Body of pancreas (tissue), 4 donors: ENCODE measurements around the gene MAGI1. TPM values are rescaled to one million over a fixed set of nuclear protein-coding genes. Genes with fewer than 3 reads are reported as not detected.

Experiments used
- ATAC-seq: fragments of 150-250 bp; one replicate; pipeline ENCODE4 v1.9.1; 2016
- DNase-seq, 4 donors: peaks; one replicate each; pipeline ENCODE4 v3.0.0-alpha.2; 2019
- H3K27ac ChIP-seq, 4 donors: fragments of 200-600 bp; sonication (generic); 1 replicate in 3 of 4; 2 replicates in 1 of 4; pipeline versions ENCODE4 v1.5.1 to v1.6.1; 2016 to 2019; ENCODE audit warnings: mild to moderate bottlenecking in 1 of 4, mixed read lengths in 1 of 4, moderate library complexity in 1 of 4
- H3K27me3 ChIP-seq, 2 donors: fragments of 200-600 bp; sonication (generic); one replicate each; pipeline ENCODE4 v1.6.0; 2016; ENCODE audit warnings: mild to moderate bottlenecking in 1 of 2
- H3K36me3 ChIP-seq, 2 donors: fragments of 200-600 bp; sonication (generic); replicated peaks in 1 of 2; 2 replicates each; pipeline ENCODE4 v1.5.1; 2016; ENCODE audit warnings: low read depth in 2 of 2; ENCODE audit not compliant: insufficient read depth in 1 of 2
- H3K4me1 ChIP-seq: fragments of 200-600 bp; sonication (generic); one replicate; pipeline ENCODE4 v1.6.0; 2016
- H3K4me3 ChIP-seq, 2 donors: fragments of 200-600 bp; sonication (generic); 1 replicate in 1 of 2; 2 replicates in 1 of 2; pipeline ENCODE4 v1.5.1; 2016 to 2019
- H3K9me3 ChIP-seq, 3 donors: fragments of 200-600 bp; sonication (generic); 1 replicate in 2 of 3; 2 replicates in 1 of 3; pipeline ENCODE4 v1.5.1; 2016
- CTCF ChIP-seq, 7 experiments: fragments of 450-650 bp in 4 of 7; fragments of 200-600 bp in 3 of 7; sonication (generic) in 3 of 7; IDR thresholded peaks; one replicate each; pipeline ENCODE4 v1.5.1; 2016 to 2019; ENCODE audit warnings: antibody characterized with exemption in 7 of 7
- POLR2A ChIP-seq, 3 donors: fragments of 450-650 bp; IDR thresholded peaks; one replicate each; pipeline ENCODE4 v1.6.1; 2016; ENCODE audit warnings: antibody characterized with exemption in 3 of 3, mild to moderate bottlenecking in 2 of 3
- WGBS, 2 donors: methylation state at CpG; one replicate each; pipeline ENCODE4 v1.1.5; 2017; 5-methylcytosine and 5-hydroxymethylcytosine counted together
- intact Hi-C: fragments of 100-400 bp; cut with DNase I; formaldehyde crosslinking; loops from one replicate; pipeline ENCODE4 v1.15.1; 2023
- total RNA-seq, 2 donors: library from RNA; depleted of rRNA; stranded (reverse); fragments of >200 nt; gene quantifications; one replicate each; pipeline ENCODE4 v1.1.0, GENCODE V29; 2016

Gene MAGI1
- total RNA-seq, 2 donors from 2014 or later, result 44.2 to 63.6 TPM

- no peaks in the 10 kb centered on the region for H3K36me3 ChIP-seq
- no peak overlapping the region for H3K27ac ChIP-seq
- WGBS, 2 donors, result 64 to 66% methylated on average over 4 of the region's 4 CpGs
- ATAC-seq (no peak), DNase-seq (no peak)
- H3K9me3 ChIP-seq, result no peaks in the 10 kb centered on the region
- TF ChIP-seq CTCF (IDR thresholded peaks at IDR 0.05) (no peak), POLR2A (IDR thresholded peaks at IDR 0.05) (no peak)
- no peaks in the 10 kb centered on the region for H3K4me1 ChIP-seq
- no peaks in the 10 kb centered on the region for H3K27me3 ChIP-seq
- no peak overlapping the region for H3K4me3 ChIP-seq
- intact Hi-C loops, result no loop called here
Measured at GRCh38 chr3:65811086-65811761, 227.5 kb downstream of the MAGI1 start.

GRCh38 chr3:65810302-65810701 is 228.4 kb downstream of the MAGI1 start:
- ATAC-seq, result no peak

GRCh38 chr3:65809641-65810150 is 229.0 kb downstream of the MAGI1 start:
- no peaks in the 10 kb centered on the region for H3K4me1 ChIP-seq
- WGBS, 2 donors, result 69 to 86% methylated on average over 2 of the region's 2 CpGs
- H3K9me3 ChIP-seq, result no peaks in the 10 kb centered on the region
- DNase-seq (no peak), ATAC-seq (no peak)
- H3K27me3 ChIP-seq, result no peaks in the 10 kb centered on the region
- no peak overlapping the region for H3K4me3 ChIP-seq
- H3K27ac ChIP-seq, result no peak overlapping the region
- H3K36me3 ChIP-seq, result no peaks in the 10 kb centered on the region
- intact Hi-C loops, result no loop called here
- TF ChIP-seq CTCF (IDR thresholded peaks at IDR 0.05) (no peak), POLR2A (IDR thresholded peaks at IDR 0.05) (no peak)

More at GRCh38 chr3:65810302-65810701, 228.4 kb downstream of the MAGI1 start:
- no peaks in the 10 kb centered on the region for H3K4me1 ChIP-seq
- intact Hi-C loops, result no loop called here
- no peak overlapping the region for H3K4me3 ChIP-seq
- H3K36me3 ChIP-seq, result no peaks in the 10 kb centered on the region
- no peaks in the 10 kb centered on the region for H3K9me3 ChIP-seq
- DNase-seq, result no peak
- H3K27ac ChIP-seq, result no peak overlapping the region
- TF ChIP-seq CTCF (IDR thresholded peaks at IDR 0.05), result no peak
- TF ChIP-seq POLR2A (IDR thresholded peaks at IDR 0.05), result no peak
- H3K27me3 ChIP-seq, result no peaks in the 10 kb centered on the region
- 89 to 94% methylated on average over 7 of the region's 7 CpGs for WGBS, 2 donors

GRCh38 chr3:65808824-65809223 is 229.9 kb downstream of the MAGI1 start:
- ATAC-seq (no peak), DNase-seq (no peak)
- H3K27ac ChIP-seq, result no peak overlapping the region
- intact Hi-C loops, result no loop called here
- H3K4me1 ChIP-seq, result no peaks in the 10 kb centered on the region
- no peak overlapping the region for H3K4me3 ChIP-seq
- 72 to 89% methylated on average over 3 of the region's 3 CpGs for WGBS, 2 donors
- TF ChIP-seq CTCF (IDR thresholded peaks at IDR 0.05) (no peak), POLR2A (IDR thresholded peaks at IDR 0.05) (no peak)
- no peaks in the 10 kb centered on the region for H3K27me3 ChIP-seq
- H3K36me3 ChIP-seq, result no peaks in the 10 kb centered on the region
- H3K9me3 ChIP-seq, result no peaks in the 10 kb centered on the region

GRCh38 chr3:65808407-65808806 is 230.3 kb downstream of the MAGI1 start:
- no peak for ATAC-seq
- H3K27me3 ChIP-seq, result no peaks in the 10 kb centered on the region

More at GRCh38 chr3:65808407-65808806, 230.3 kb downstream of the MAGI1 start:
- Histone ChIP-seq H3K4me1 (no peaks in the 10 kb centered on the region), H3K27ac (no peak overlapping the region), H3K36me3 (no peaks in the 10 kb centered on the region), H3K9me3 (no peaks in the 10 kb centered on the region), H3K4me3 (no peak overlapping the region)
- no peak for DNase-seq
- 77 to 82% methylated on average over 6 of the region's 6 CpGs for WGBS, 2 donors
- intact Hi-C loops, result no loop called here
- no peak for TF ChIP-seq POLR2A (IDR thresholded peaks at IDR 0.05)
- no peak for TF ChIP-seq CTCF (IDR thresholded peaks at IDR 0.05)
